Hepatocyte (in vitro differentiated cells): ENCODE measurements around the gene FOXE3. TPM values are rescaled to one million over a fixed set of nuclear protein-coding genes. Genes with fewer than 3 reads are reported as not detected.

Experiments used
- DNase-seq: peaks from one replicate; pipeline ENCODE4 v3.0.0-alpha.2; 2016; ENCODE audit warnings: low spot score
- H2AFZ ChIP-seq: fragments of 200-600 bp; sonication (generic); 2 replicates; pipeline ENCODE4 v1.6.0; 2016; ENCODE audit warnings: antibody characterized with exemption, mild to moderate bottlenecking
- H3K27ac ChIP-seq: fragments of 200-600 bp; sonication (generic); 2 replicates; pipeline ENCODE4 v1.5.1; 2016; ENCODE audit warnings: mild to moderate bottlenecking
- H3K27me3 ChIP-seq: fragments of 200-600 bp; sonication (generic); 2 replicates; pipeline ENCODE4 v1.6.1; 2016
- H3K36me3 ChIP-seq: fragments of 200-600 bp; sonication (generic); replicated peaks from 2 replicates; pipeline ENCODE4 v1.5.1; 2016; ENCODE audit warnings: low read depth; ENCODE audit not compliant: insufficient read depth
- H3K4me1 ChIP-seq: fragments of 200-600 bp; sonication (generic); 2 replicates; pipeline ENCODE4 v1.5.1; 2016; ENCODE audit warnings: mild to moderate bottlenecking, moderate library complexity; ENCODE audit not compliant: insufficient read depth
- H3K4me2 ChIP-seq: fragments of 200-600 bp; sonication (generic); 2 replicates; pipeline ENCODE4 v1.6.0; 2016
- H3K4me3 ChIP-seq: fragments of 200-600 bp; sonication (generic); 2 replicates; pipeline ENCODE4 v1.5.1; 2016; ENCODE audit warnings: mild to moderate bottlenecking
- H3K79me2 ChIP-seq: fragments of 200-600 bp; sonication (generic); 2 replicates; pipeline ENCODE4 v1.6.0; 2017; ENCODE audit warnings: mild to moderate bottlenecking
- H3K9me2 ChIP-seq: fragments of 200-600 bp; sonication (generic); replicated peaks from 2 replicates; pipeline ENCODE4 v1.6.0; 2017; ENCODE audit warnings: mild to moderate bottlenecking; ENCODE audit not compliant: insufficient read depth
- H3K9me3 ChIP-seq: fragments of 200-600 bp; sonication (generic); 2 replicates; pipeline ENCODE4 v1.5.1; 2016; ENCODE audit warnings: low read depth, mild to moderate bottlenecking
- H4K20me1 ChIP-seq: fragments of 200-600 bp; sonication (generic); 2 replicates; pipeline ENCODE4 v1.6.0; 2016; ENCODE audit warnings: mild to moderate bottlenecking; ENCODE audit not compliant: insufficient read depth, poor library complexity, severe bottlenecking
- CTCF ChIP-seq: fragments of 200-600 bp; sonication (generic); IDR thresholded peaks from 2 replicates; pipeline ENCODE4 v1.5.1; 2016; ENCODE audit warnings: antibody characterized with exemption, mild to moderate bottlenecking; ENCODE audit not compliant: poor library complexity
- EZH2 ChIP-seq: fragments of 200-600 bp; sonication (generic); IDR thresholded peaks from 2 replicates; pipeline ENCODE4 v1.6.1; 2016; ENCODE audit warnings: antibody characterized with exemption, mild to moderate bottlenecking, borderline replicate concordance
- EZH2phosphoT487 ChIP-seq: fragments of 200-600 bp; sonication (generic); IDR thresholded peaks from one replicate; pipeline ENCODE4 v1.6.1; 2018; ENCODE audit warnings: antibody characterized with exemption, mild to moderate bottlenecking, low read depth, moderate library complexity; ENCODE audit not compliant: unreplicated experiment, severe bottlenecking
- WGBS: methylation state at CpG from one replicate; pipeline ENCODE4 v1.1.6; 2016; ENCODE audit warnings: low lambda C conversion rate; ENCODE audit errors: missing lambda C conversion rate; 5-methylcytosine and 5-hydroxymethylcytosine counted together
- polyA plus RNA-seq: library from polyadenylated mRNA; unstranded; fragments of >200 nt; fragmentation: Nextera tagmentation; extraction: Ambion mirVana; gene quantifications from 2 replicates; pipeline ENCODE4 v1.2.1, GENCODE V29; 2016
- total RNA-seq: library from RNA; depleted of rRNA; stranded (reverse); fragments of >200 nt; gene quantifications from 2 replicates; pipeline ENCODE4 v1.2.3, GENCODE V29; 2014

FOXE3 gene
- total and polyA plus RNA-seq, 2 experiments from 2014 or later = not detected

- no peak for DNase-seq
- no peaks in the 10 kb centered on the region for H3K36me3 ChIP-seq
- H3K27ac ChIP-seq = no peak overlapping the region
- H3K4me3 ChIP-seq = no peak overlapping the region
- TF ChIP-seq EZH2 (no peak), EZH2phosphoT487 (no peak), CTCF (no peak)
- H3K9me2 ChIP-seq = no peaks in the 10 kb centered on the region
- no peaks in the 10 kb centered on the region for H3K79me2 ChIP-seq
- no peaks in the 10 kb centered on the region for H3K9me3 ChIP-seq
- no peaks in the 10 kb centered on the region for H3K4me1 ChIP-seq
- peaks cover 75% of the 10 kb centered on the region for H3K27me3 ChIP-seq
- no peak overlapping the region for H2AFZ ChIP-seq
- H4K20me1 ChIP-seq = no peaks in the 10 kb centered on the region
- no peak overlapping the region for H3K4me2 ChIP-seq
- WGBS = 82% methylated on average over 6 of the region's 6 CpGs
Measured at GRCh38 chr1:47418681-47419325, 2.7 kb downstream of the FOXE3 start.

DNA sequence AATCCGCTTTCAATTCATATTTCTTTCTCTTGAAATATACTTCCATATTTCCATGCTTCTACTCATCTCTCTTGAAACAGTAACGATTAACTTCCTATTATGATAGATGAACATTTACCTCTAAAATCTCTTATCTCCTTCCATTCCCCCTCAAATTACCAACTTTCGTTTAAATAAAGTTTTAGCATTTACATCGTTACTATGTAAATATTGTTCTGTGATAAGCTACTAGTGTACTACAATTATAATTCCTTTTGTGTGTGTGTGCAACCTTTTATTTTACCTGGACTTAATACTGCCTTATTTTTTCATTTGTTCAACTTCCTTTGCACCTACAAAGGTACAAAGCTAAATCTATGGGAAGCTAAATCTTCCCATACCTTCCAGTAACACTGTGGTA lies 4.5 kb downstream of the FOXE3 start:
- no peaks in the 10 kb centered on the region for H3K9me2 ChIP-seq
- no peaks in the 10 kb centered on the region for H3K36me3 ChIP-seq
- H3K4me1 ChIP-seq = no peaks in the 10 kb centered on the region
- no peak for TF ChIP-seq CTCF
- TF ChIP-seq EZH2phosphoT487 = no peak
- no peak for TF ChIP-seq EZH2
- DNase-seq = no peak
- no peak overlapping the region for H3K4me2 ChIP-seq
- no peak overlapping the region for H3K4me3 ChIP-seq
- H2AFZ ChIP-seq = no peak overlapping the region
- H3K27me3 ChIP-seq = peaks cover 58% of the 10 kb centered on the region
- no peaks in the 10 kb centered on the region for H4K20me1 ChIP-seq
- no peak overlapping the region for H3K27ac ChIP-seq
- no peaks in the 10 kb centered on the region for H3K9me3 ChIP-seq
- H3K79me2 ChIP-seq = no peaks in the 10 kb centered on the region
- 83% methylated on average over 4 of the region's 4 CpGs for WGBS

DNA sequence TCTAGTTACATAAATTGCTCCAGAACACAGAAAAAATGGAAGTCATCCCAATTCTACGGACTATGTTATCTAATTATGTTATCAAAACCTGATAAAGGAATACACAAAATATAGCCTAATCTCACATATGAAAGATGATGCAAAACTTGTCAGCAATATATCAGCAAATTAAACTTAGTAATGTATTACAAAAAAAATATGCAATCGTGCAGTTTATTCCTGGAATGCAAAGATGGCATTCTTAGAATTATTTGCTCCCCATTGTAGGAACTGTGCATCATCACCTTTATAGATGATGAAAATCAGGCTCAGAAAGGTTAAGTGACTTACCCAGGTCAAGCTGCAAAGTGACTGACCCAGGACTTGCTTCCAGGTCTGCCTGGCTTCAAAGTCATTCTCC lies 7.8 kb downstream of the FOXE3 start:
- Histone ChIP-seq H3K79me2 (no peaks in the 10 kb centered on the region), H3K27ac (no peak overlapping the region), H3K27me3 (peaks cover 53% of the 10 kb centered on the region), H3K4me3 (no peak overlapping the region), H3K4me2 (no peak overlapping the region), H3K36me3 (no peaks in the 10 kb centered on the region), H3K4me1 (no peaks in the 10 kb centered on the region), H3K9me2 (no peaks in the 10 kb centered on the region), H2AFZ (no peak overlapping the region), H4K20me1 (no peaks in the 10 kb centered on the region), H3K9me3 (no peaks in the 10 kb centered on the region)
- TF ChIP-seq EZH2phosphoT487 (no peak), EZH2 (no peak), CTCF (no peak)
- DNase-seq = no peak
- 48% methylated on average over 2 of the region's 2 CpGs for WGBS
